Fibroblast of skin of left biceps (primary cell): ENCODE measurements around the gene SHISA6.

ENCODE experiments used
- DNase-seq, 2 experiments: peaks; one replicate each; pipeline ENCODE4 v3.0.0-alpha.2; 2013; ENCODE audit warnings: low read depth in 2 of 2

The SHISA6 gene

GRCh38 chr17:11240841-11241610, at the start of gene SHISA6:
SHISA6 (plus strand) TSS chr17:11241213.
- no peak for DNase-seq

GRCh38 chr17:11195801-11196200, 45.2 kb upstream of the SHISA6 start:
- DNase-seq = no peak

GRCh38 chr17:11204991-11205390, 36.0 kb upstream of the SHISA6 start:
- no peak for DNase-seq

GRCh38 chr17:11205659-11206058, 35.4 kb upstream of the SHISA6 start:
- DNase-seq = no peak

- no peak for DNase-seq
Measured at GRCh38 chr17:11209906-11210305, 31.1 kb upstream of the SHISA6 start.

GRCh38 chr17:11212792-11213191, 28.2 kb upstream of the SHISA6 start:
- DNase-seq = no peak

GRCh38 chr17:11216976-11217375, 24.0 kb upstream of the SHISA6 start:
- no peak for DNase-seq

GRCh38 chr17:11221196-11221595, 19.8 kb upstream of the SHISA6 start:
- no peak for DNase-seq

- no peak for DNase-seq
Measured at GRCh38 chr17:11221721-11222120, 19.3 kb upstream of the SHISA6 start.

- DNase-seq = no peak
Measured at GRCh38 chr17:11238705-11239104, 2.3 kb upstream of the SHISA6 start.

GRCh38 chr17:11239379-11239970, 1.5 kb upstream of the SHISA6 start:
- DNase-seq = no peak

- DNase-seq = no peak
Measured at GRCh38 chr17:11240041-11240840, 772 bp upstream of the SHISA6 start.

GRCh38 chr17:11241611-11242226, 706 bp downstream of the SHISA6 start:
- no peak for DNase-seq

GRCh38 chr17:11242411-11242810, 1.4 kb downstream of the SHISA6 start:
- no peak for DNase-seq

- DNase-seq = no peak
Measured at GRCh38 chr17:11244776-11245175, 3.8 kb downstream of the SHISA6 start.

GRCh38 chr17:11245187-11245586, 4.2 kb downstream of the SHISA6 start:
- no peak for DNase-seq

- DNase-seq = no peak
Measured at GRCh38 chr17:11245791-11246190, 4.8 kb downstream of the SHISA6 start.

- DNase-seq = no peak
Measured at GRCh38 chr17:11250161-11250560, 9.1 kb downstream of the SHISA6 start.

GRCh38 chr17:11251561-11252107, 10.6 kb downstream of the SHISA6 start:
- DNase-seq = no peak

GRCh38 chr17:11252146-11252545, 11.1 kb downstream of the SHISA6 start:
- no peak for DNase-seq

GRCh38 chr17:11256877-11257276, 15.9 kb downstream of the SHISA6 start:
- no peak for DNase-seq
